Esophagus muscularis mucosa (tissue), 4 donors: ENCODE results near the gene NOP10. TPM values are rescaled to one million over a fixed set of nuclear protein-coding genes. Genes with fewer than 3 reads are reported as not detected.
"Not testable (repeated sequence)": the region's sequence is repeated elsewhere in the genome, so short reads cannot be mapped to it uniquely, and the experiment has no call there.

Experiments used
- DNase-seq: peaks from one replicate; pipeline ENCODE4 v3.0.0-alpha.2; 2017; ENCODE audit errors: extremely low spot score
- H3K27ac ChIP-seq, 4 donors: fragments of 200-600 bp; sonication (generic); replicated peaks in 1 of 4; 1 replicate in 3 of 4; 2 replicates in 1 of 4; pipeline ENCODE4 v1.5.1; 2016 to 2019; ENCODE audit warnings: mild to moderate bottlenecking in 1 of 4
- H3K27me3 ChIP-seq, 4 donors: fragments of 200-600 bp; sonication (generic); one replicate each; pipeline versions ENCODE4 v1.5.1 to v1.6.0; 2016 to 2019
- H3K36me3 ChIP-seq, 4 donors: fragments of 200-600 bp; sonication (generic); one replicate each; pipeline ENCODE4 v1.5.1; 2016 to 2019
- H3K4me1 ChIP-seq, 4 donors: fragments of 200-600 bp; sonication (generic); one replicate each; pipeline ENCODE4 v1.5.1; 2016 to 2019
- H3K4me3 ChIP-seq, 4 donors: fragments of 200-600 bp; sonication (generic); 1 replicate in 2 of 4; 2 replicates in 2 of 4; pipeline ENCODE4 v1.5.1; 2016 to 2019; ENCODE audit warnings: mild to moderate bottlenecking in 4 of 4, moderate library complexity in 1 of 4
- H3K9me3 ChIP-seq, 4 donors: fragments of 200-600 bp; sonication (generic); 1 replicate in 3 of 4; 2 replicates in 1 of 4; pipeline ENCODE4 v1.5.1; 2016 to 2019
- EP300 ChIP-seq: sonication (generic); formaldehyde crosslinking; IDR thresholded peaks from one replicate; pipeline ENCODE4 v1.6.1; 2017; ENCODE audit warnings: antibody characterized with exemption
- POLR2A ChIP-seq: fragments of 450-650 bp; IDR thresholded peaks from one replicate; pipeline ENCODE4 v1.6.1; 2017; ENCODE audit warnings: antibody characterized with exemption, moderate library complexity, mild to moderate bottlenecking, low read depth
- POLR2AphosphoS5 ChIP-seq, 2 donors: sonication (generic); formaldehyde crosslinking; IDR thresholded peaks; one replicate each; pipeline ENCODE4 v1.6.1; 2017; ENCODE audit warnings: antibody characterized with exemption in 2 of 2
- WGBS: methylation state at CpG from one replicate; pipeline ENCODE4 v1.1.5; 2018; 5-methylcytosine and 5-hydroxymethylcytosine counted together
- intact Hi-C: fragments of 100-400 bp; cut with DNase I; formaldehyde crosslinking; loops from one replicate; pipeline ENCODE4 v1.15.1; 2023
- total RNA-seq, 4 donors: library from RNA; depleted of rRNA; stranded (reverse); fragments of >200 nt; gene quantifications; one replicate each; pipeline versions ENCODE4 v1.1.0 to v1.2.1, GENCODE V29; 2016
- TF ChIP-seq, protein P1 (sequence below), 3 experiments: fragments of 200-600 bp in 2 of 3; fragments of 450-650 bp in 1 of 3; sonication (generic) in 2 of 3; IDR thresholded peaks; one replicate each; pipeline ENCODE4 v1.5.1; 2017 to 2019; ENCODE audit warnings: antibody characterized with exemption in 3 of 3, mild to moderate bottlenecking in 2 of 3, moderate library complexity in 1 of 3

Gene NOP10
- total RNA-seq, 4 donors from 2014 or later, result 78.5 to 136 (median 116) TPM

- H3K36me3 ChIP-seq, result peaks cover 16 to 43% (median 34%) of the 10 kb centered on the region in 4 donors
- no peaks in the 10 kb centered on the region for H3K27me3 ChIP-seq
- H3K4me1 ChIP-seq, result no peaks in the 10 kb centered on the region
- no peak overlapping the region for H3K27ac ChIP-seq
- no peak for DNase-seq
- no peak for TF ChIP-seq POLR2AphosphoS5 (IDR thresholded peaks at IDR 0.05)
- no peak for TF ChIP-seq POLR2A
- TF ChIP-seq, protein P1, sequence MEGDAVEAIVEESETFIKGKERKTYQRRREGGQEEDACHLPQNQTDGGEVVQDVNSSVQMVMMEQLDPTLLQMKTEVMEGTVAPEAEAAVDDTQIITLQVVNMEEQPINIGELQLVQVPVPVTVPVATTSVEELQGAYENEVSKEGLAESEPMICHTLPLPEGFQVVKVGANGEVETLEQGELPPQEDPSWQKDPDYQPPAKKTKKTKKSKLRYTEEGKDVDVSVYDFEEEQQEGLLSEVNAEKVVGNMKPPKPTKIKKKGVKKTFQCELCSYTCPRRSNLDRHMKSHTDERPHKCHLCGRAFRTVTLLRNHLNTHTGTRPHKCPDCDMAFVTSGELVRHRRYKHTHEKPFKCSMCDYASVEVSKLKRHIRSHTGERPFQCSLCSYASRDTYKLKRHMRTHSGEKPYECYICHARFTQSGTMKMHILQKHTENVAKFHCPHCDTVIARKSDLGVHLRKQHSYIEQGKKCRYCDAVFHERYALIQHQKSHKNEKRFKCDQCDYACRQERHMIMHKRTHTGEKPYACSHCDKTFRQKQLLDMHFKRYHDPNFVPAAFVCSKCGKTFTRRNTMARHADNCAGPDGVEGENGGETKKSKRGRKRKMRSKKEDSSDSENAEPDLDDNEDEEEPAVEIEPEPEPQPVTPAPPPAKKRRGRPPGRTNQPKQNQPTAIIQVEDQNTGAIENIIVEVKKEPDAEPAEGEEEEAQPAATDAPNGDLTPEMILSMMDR (IDR thresholded peaks at IDR 0.05), result no peak
- no peak for TF ChIP-seq EP300
- intact Hi-C loops, result no loop called here
- H3K9me3 ChIP-seq, result no peaks in the 10 kb centered on the region
- WGBS, result 67% methylated on average over 1 of the region's 2 CpGs
- no peak overlapping the region for H3K4me3 ChIP-seq
Observed at GRCh38 chr15:34353627-34354026, 10.7 kb upstream of the NOP10 start.

GRCh38 chr15:34352996-34353395 is 10.1 kb upstream of the NOP10 start:
- WGBS, result 98% methylated on average over 12 of the region's 12 CpGs
- H3K9me3 ChIP-seq, H3K4me3 ChIP-seq, intact Hi-C loops, DNase-seq, H3K27ac ChIP-seq, H3K4me1 ChIP-seq, H3K27me3 ChIP-seq: not testable (repeated sequence)
- H3K36me3 ChIP-seq, result peaks cover 15 to 36% (median 28%) of the 10 kb centered on the region in 4 donors

DNA sequence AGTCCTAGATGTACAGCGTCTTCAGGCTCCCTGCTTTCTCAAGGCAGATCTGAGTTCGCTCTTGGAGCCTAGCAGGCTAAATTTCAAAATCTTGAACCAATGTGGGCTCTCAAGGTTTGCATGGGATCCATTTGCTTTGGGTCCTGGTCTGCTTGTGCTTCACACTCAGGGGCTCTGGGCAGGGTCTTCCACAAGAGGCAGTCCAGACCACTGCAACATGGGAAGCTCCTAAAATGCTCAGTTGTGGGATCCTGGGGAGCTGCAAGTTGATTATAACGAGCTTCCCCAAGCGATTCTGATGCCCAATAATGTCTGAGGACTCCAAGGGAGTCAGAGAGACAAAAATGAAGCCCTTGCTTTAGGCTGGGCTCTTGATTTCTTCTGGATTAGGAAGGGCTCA is 6.8 kb upstream of the NOP10 start:
- intact Hi-C loops, result loop anchor here (10.0 kb wide), 1 partner anchor 235 kb away; the partner anchor contains the start of gene GOLGA8B
- no peak overlapping the region for H3K4me3 ChIP-seq
- peaks cover 0 to 5% (median 2%) of the 10 kb centered on the region in 4 donors for H3K36me3 ChIP-seq
- H3K27me3 ChIP-seq, result no peaks in the 10 kb centered on the region
- no peaks in the 10 kb centered on the region for H3K9me3 ChIP-seq
- TF ChIP-seq EP300 (no peak), POLR2A (no peak), POLR2AphosphoS5 (IDR thresholded peaks at IDR 0.05) (no peak)
- TF ChIP-seq, protein P1 (IDR thresholded peaks at IDR 0.05), result no peak
- no peaks in the 10 kb centered on the region for H3K4me1 ChIP-seq
- no peak overlapping the region for H3K27ac ChIP-seq
- whole genome bisulfite sequencing, result 87% methylated on average over 4 of the region's 4 CpGs
- DNase-seq, result no peak

DNA sequence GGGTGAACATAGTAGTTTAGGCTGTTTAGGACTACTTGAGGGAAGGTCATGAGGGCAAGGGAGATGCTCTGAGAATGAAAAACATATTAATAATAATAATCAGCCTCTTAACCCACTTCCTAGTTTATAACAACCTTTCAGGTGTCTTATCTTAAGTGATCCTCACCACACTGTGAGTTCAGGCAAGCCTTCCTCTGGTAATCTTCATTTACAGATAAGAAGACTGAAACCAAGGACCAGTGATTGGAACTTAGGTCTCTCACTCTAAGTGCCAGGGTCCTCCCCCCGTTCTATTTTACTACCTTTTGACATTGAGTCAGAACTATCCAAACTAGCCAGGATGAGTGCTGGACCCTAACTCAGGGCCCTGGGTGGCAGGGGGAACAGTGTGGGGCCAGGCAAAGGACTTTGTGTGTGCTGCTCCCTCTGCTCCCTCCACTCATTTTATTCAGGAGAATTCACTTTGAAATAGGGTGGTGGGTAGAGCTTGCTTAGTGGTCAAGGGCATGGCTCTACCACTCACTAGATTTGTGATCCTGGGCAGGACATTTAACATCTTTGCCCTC is 5.9 kb upstream of the NOP10 start:
- no peak for DNase-seq
- WGBS, result 88% methylated on average over 1 of the region's 1 CpG
- no peak overlapping the region for H3K27ac ChIP-seq
- H3K4me1 ChIP-seq, result no peaks in the 10 kb centered on the region
- H3K27me3 ChIP-seq, result no peaks in the 10 kb centered on the region
- no peak overlapping the region for H3K4me3 ChIP-seq
- TF ChIP-seq POLR2A, result no peak
- no peak for TF ChIP-seq EP300
- no peaks in the 10 kb centered on the region for H3K36me3 ChIP-seq
- intact Hi-C loops, result loop anchor here (10.0 kb wide), 1 partner anchor 236 kb away; the partner anchor contains the start of gene GOLGA8B
- H3K9me3 ChIP-seq, result no peaks in the 10 kb centered on the region

GRCh38 chr15:34347951-34348638 is 5.2 kb upstream of the NOP10 start:
- Histone ChIP-seq H3K27me3 (no peaks in the 10 kb centered on the region), H3K27ac (no peak overlapping the region), H3K36me3 (no peaks in the 10 kb centered on the region), H3K9me3 (no peaks in the 10 kb centered on the region), H3K4me1 (peaks cover 0 to 4% (median 0%) of the 10 kb centered on the region in 4 donors), H3K4me3 (no peak overlapping the region)
- 85% methylated on average over 13 of the region's 13 CpGs for WGBS
- intact Hi-C loops, result loop anchor here (10.0 kb wide), 1 partner anchor 237 kb away; the partner anchor contains the start of gene GOLGA8B
- TF ChIP-seq EP300 (no peak), POLR2A (no peak), POLR2AphosphoS5 (IDR thresholded peaks at IDR 0.05) (no peak)
- DNase-seq, result no peak

DNA sequence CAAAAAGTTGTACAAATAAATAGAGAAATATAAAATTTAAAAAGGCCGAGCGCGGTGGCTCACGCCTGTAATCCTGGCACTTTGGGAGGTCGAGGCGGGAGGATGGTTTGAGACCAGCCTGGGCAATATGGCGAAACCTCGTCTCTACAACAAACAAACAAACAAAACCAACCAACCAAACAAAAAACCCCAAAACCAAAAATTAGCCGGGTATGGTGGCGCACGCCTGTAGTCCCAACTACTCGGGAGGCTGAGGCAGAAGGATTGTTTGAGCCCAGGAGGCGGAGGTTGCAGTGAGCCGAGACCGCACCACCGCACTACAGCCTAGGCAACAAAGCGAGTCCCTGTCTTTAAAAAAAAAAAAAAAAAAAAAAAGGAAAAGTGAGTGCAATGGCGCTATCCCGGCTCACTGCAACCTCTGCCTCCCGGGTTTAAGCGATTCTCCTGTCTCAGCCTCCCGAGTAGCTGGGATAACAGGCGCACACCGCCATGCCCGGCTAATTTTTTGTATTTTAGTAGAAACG is 661 bp downstream of the NOP10 start:
- intact Hi-C loops, result loop anchor here (5.0 to 10.0 kb wide), 2 partner anchors 120 to 243 kb away; partner anchors contain the start of gene GOLGA8B

More for the DNA sequence above, 661 bp downstream of the NOP10 start:
- H3K36me3 ChIP-seq, result peaks cover 0 to 30% (median 7%) of the 10 kb centered on the region in 4 donors
- H3K27me3 ChIP-seq, DNase-seq, H3K9me3 ChIP-seq: not testable (repeated sequence)
- peak overlapping the region; percentile 88 to 90 (median 89) for H3K27ac ChIP-seq
- H3K4me1 ChIP-seq, result peaks cover 18 to 29% (median 23%) of the 10 kb centered on the region in 4 donors
- 44% methylated on average over 26 of the region's 26 CpGs for WGBS
- H3K4me3 ChIP-seq, result peak overlapping the region; percentile 64 to 87 (median 74)
